Fibroblast of mammary gland (primary cell): Measurements from ENCODE around the gene MYO10.
A peak's percentile ranks its signal among the peaks of the same experiment; 100 is the strongest.

Source experiments
- DNase-seq: peaks from one replicate; pipeline ENCODE4 v3.0.0-alpha.2; 2010; ENCODE audit warnings: low read depth
- H3K4me3 ChIP-seq: 2 replicates; pipeline ENCODE4 v1.5.1; 2011; ENCODE audit warnings: low read depth, mild to moderate bottlenecking, low read length, moderate library complexity; ENCODE audit not compliant: control insufficient read depth
- TF ChIP-seq, protein P1 (sequence below): conservative IDR thresholded peaks from 2 replicates; pipeline ENCODE4 v1.5.1; 2011; ENCODE audit warnings: low read depth, low read length, inconsistent platforms; ENCODE audit not compliant: control insufficient read depth, insufficient read depth

Gene MYO10

GRCh38 chr5:16799796-16800195 lies 136.3 kb downstream of the MYO10 start:
- no peak overlapping the region for H3K4me3 ChIP-seq
- DNase-seq: no peak
- TF ChIP-seq, protein P1, sequence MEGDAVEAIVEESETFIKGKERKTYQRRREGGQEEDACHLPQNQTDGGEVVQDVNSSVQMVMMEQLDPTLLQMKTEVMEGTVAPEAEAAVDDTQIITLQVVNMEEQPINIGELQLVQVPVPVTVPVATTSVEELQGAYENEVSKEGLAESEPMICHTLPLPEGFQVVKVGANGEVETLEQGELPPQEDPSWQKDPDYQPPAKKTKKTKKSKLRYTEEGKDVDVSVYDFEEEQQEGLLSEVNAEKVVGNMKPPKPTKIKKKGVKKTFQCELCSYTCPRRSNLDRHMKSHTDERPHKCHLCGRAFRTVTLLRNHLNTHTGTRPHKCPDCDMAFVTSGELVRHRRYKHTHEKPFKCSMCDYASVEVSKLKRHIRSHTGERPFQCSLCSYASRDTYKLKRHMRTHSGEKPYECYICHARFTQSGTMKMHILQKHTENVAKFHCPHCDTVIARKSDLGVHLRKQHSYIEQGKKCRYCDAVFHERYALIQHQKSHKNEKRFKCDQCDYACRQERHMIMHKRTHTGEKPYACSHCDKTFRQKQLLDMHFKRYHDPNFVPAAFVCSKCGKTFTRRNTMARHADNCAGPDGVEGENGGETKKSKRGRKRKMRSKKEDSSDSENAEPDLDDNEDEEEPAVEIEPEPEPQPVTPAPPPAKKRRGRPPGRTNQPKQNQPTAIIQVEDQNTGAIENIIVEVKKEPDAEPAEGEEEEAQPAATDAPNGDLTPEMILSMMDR: no peak

- H3K4me3 ChIP-seq: no peak overlapping the region
- no peak for DNase-seq
- TF ChIP-seq, protein P1: no peak
Observed at GRCh38 chr5:16797951-16798350, 138.1 kb downstream of the MYO10 start.

DNA sequence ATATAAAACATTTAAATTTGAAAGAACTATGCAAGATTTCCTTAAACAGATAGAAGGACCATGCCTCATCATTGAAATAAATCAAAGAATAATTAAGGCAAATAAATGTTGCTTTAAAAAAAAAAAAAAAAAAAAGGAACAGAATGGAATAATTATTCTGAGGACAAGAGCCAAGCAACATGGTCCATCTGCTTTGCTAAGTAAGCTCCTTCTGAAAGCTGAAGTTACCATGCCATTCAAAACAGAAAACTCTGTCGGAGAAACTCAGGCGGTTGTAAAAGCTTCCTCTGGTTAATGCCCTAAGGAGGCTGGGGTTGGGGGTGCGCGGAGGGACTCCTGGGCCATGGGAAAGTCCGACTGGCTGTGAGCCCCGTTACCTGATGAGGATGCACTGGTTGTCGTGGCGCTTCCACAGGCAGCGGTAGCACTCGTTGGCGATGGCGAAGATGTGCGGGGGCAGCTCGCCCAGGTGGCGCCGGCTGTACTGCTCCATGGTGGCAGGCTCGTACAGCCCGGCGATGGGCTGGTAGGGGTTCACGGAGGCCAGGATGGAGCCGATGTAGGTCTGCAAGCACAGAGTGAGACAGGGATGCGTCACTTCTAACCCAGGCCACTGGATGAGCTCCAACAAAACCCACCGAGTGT lies 141.7 kb downstream of the MYO10 start:
- no peak for DNase-seq
- no peak overlapping the region for H3K4me3 ChIP-seq
- TF ChIP-seq, protein P1: no peak

DNA sequence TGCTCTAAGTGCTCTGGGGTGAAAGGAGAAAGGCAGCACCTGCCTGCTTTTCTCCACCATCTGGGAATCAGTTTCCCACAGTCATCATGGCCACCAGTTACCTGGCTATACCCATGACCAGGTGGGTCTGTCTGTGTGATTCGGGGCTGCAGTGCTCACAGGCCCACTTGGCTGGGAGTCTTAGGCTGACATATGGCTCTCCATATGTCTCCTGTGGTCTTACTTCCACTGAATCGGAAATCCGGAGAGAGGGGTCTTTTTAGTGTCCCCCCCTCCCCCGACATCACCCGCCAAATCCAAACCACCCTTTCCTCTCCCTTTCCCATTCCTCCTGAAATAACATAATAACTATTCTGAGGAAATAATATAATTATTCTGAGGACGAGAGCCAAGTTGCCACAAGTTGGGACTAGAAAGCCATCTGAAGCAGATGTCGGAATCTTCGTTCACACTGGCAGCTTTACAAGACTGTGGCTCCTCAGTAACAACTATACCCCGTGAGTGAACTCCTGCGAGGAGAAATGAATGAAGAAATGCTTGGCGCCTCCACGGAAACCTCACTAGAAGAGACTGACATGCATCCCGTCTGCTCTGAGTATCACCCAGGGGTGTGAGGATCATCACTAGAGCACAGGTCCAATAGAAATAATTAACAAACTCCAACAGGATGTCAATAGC lies 143.4 kb downstream of the MYO10 start:
- TF ChIP-seq, protein P1: no peak
- no peak for DNase-seq
- no peak overlapping the region for H3K4me3 ChIP-seq

DNA sequence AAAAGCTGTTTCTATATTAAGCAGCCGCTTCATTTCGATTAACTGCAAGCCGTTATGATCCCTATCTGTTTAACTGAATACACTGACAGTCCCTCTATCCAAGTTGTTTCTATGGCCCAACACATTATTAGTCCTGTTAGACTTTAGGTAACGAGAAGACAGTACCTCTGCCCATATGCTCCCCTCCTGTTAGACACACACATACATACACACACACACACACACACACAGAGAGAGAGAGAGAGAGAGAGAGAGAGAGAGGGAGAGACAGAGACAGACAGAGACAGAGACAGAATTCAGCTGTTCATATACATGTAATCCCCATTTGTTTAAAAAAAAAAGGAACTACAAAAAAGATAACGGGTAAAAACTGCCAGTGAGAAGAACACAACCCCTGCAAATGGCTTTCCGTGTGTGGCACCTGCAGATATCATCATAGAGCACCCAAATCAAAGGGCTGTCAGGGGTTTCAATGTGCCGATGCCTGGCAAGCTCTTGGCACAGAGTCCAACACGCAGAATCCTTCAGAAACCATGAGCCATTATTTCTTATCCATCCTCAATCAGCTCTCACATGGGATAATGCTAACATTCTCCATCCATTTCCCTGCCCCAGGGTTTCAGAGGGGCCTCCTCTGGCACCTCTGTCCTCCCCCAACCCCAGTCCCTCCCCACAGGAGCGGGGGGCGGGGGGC lies 144.0 kb downstream of the MYO10 start:
- DNase-seq: no peak
- TF ChIP-seq, protein P1: no peak
- H3K4me3 ChIP-seq: no peak overlapping the region

GRCh38 chr5:16791036-16791705 lies 144.9 kb downstream of the MYO10 start:
- H3K4me3 ChIP-seq: no peak overlapping the region
- peak; percentile 70 for DNase-seq
- TF ChIP-seq, protein P1: peak; percentile 57
